ENCODE results near the gene S100PBP. TPM values are rescaled to one million over a fixed set of nuclear protein-coding genes. Genes with fewer than 3 reads are reported as not detected.
"Not testable (repeated sequence)": the region's sequence is repeated elsewhere in the genome, so short reads cannot be mapped to it uniquely, and the experiment has no call there.

Gene S100PBP
- total and polyA plus RNA-seq, 2 donors (not counting 1 experiment from before 2014, with no cell fraction given), result 36.3 to 41.8 TPM

DNA sequence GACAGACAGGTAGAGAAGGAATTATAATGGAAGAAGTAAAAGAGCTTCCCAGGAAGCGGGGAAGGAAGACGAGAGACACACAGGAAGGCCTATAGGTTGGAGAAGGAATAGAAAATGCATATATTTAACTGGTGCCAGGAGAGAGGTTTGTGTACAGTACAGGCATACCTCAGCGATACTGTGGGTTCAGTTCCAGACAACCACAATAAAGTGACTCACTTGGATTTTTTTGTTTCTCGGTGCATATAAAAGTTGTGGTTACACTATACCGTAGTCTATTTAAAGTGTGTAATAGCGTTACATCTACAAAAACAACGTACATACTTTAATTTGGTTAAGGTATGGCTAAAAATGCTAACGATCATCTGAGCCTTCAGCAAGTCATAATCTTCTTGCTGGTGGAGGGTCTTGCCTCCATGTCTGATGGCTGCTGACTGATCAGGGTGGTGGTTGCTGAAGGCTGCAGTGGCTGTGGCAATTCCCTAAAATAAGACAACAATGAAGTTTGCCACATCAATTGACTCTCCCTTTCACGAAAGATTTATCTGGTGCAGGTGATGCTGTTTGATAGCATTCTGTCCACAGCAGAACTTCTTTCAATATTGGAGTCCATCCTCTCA is 16.2 kb upstream of the S100PBP start:
- Histone ChIP-seq H3K27ac (ENCODE audit: insufficient read depth, low read length) (no peak overlapping the region), H3K4me3 (replicated peaks in 1 of 4; ENCODE audit: control extremely low read depth in 1 of 4, insufficient read depth in 1 of 4, low read depth in 3 of 4, low read length in 4 of 4) (no peak overlapping the region), H3K27me3 (ENCODE audit: control insufficient read depth, insufficient read depth, low read length) (no peaks in the 10 kb centered on the region), H3K9ac (ENCODE audit: insufficient read depth, low read length) (no peak overlapping the region), H3K36me3 (ENCODE audit: control insufficient read depth, insufficient read depth, low read length) (peaks cover 2% of the 10 kb centered on the region), H3K9me3 (ENCODE audit: control insufficient read depth, insufficient read depth, low read depth, low read length) (no peaks in the 10 kb centered on the region), H3K4me2 (ENCODE audit: extremely low read depth, insufficient read depth, low read length) (no peak overlapping the region), H2AFZ (ENCODE audit: low read length) (no peak overlapping the region), H3K79me2 (ENCODE audit: control insufficient read depth, insufficient read depth, low read length) (no peaks in the 10 kb centered on the region), H4K20me1 (ENCODE audit: control insufficient read depth, extremely low read depth, insufficient read depth, low read length) (no peaks in the 10 kb centered on the region), H3K4me1 (ENCODE audit: control insufficient read depth, extremely low read depth, insufficient read depth, low read length) (no peaks in the 10 kb centered on the region)
- DNase-seq (ENCODE audit: low read depth in 2 of 2), result peak; percentile 34 to 93
- TF ChIP-seq, protein P1, sequence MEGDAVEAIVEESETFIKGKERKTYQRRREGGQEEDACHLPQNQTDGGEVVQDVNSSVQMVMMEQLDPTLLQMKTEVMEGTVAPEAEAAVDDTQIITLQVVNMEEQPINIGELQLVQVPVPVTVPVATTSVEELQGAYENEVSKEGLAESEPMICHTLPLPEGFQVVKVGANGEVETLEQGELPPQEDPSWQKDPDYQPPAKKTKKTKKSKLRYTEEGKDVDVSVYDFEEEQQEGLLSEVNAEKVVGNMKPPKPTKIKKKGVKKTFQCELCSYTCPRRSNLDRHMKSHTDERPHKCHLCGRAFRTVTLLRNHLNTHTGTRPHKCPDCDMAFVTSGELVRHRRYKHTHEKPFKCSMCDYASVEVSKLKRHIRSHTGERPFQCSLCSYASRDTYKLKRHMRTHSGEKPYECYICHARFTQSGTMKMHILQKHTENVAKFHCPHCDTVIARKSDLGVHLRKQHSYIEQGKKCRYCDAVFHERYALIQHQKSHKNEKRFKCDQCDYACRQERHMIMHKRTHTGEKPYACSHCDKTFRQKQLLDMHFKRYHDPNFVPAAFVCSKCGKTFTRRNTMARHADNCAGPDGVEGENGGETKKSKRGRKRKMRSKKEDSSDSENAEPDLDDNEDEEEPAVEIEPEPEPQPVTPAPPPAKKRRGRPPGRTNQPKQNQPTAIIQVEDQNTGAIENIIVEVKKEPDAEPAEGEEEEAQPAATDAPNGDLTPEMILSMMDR (conservative IDR thresholded peaks at IDR 0.05 in 1 of 2, IDR thresholded peaks at IDR 0.05 in 1 of 2; ENCODE audit: low read depth in 1 of 2, low read length in 2 of 2), result no peak
- no peak for TF ChIP-seq EZH2 (IDR thresholded peaks at IDR 0.05; ENCODE audit: low read length, missing control alignments)

DNA sequence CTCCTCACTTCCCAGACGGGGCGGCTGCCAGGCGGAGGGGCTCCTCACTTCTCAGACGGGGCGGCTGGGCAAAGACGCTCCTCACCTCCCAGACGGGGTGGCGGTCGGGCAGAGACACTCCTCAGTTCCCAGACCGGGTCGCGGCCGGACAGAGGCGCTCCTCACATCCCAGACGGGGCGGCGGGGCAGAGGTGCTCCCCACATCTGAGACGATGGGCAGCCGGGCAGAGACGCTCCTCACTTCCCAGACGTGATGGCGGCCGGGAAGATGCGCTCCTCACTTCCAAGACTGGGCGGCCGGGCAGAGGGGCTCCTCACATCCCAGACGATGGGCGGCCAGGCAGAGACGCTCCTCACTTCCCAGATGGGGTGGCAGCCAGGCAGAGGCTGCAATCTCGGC is 13.0 kb upstream of the S100PBP start:
- H3K4me3 ChIP-seq (replicated peaks in 1 of 4; ENCODE audit: control extremely low read depth in 1 of 4, insufficient read depth in 1 of 4, low read depth in 3 of 4, low read length in 4 of 4); H4K20me1 ChIP-seq (ENCODE audit: control insufficient read depth, extremely low read depth, insufficient read depth, low read length); H2AFZ ChIP-seq (ENCODE audit: low read length); H3K9me3 ChIP-seq (ENCODE audit: control insufficient read depth, insufficient read depth, low read depth, low read length); H3K27me3 ChIP-seq (ENCODE audit: control insufficient read depth, insufficient read depth, low read length); DNase-seq (ENCODE audit: low read depth in 2 of 2); H3K4me2 ChIP-seq (ENCODE audit: extremely low read depth, insufficient read depth, low read length); H3K36me3 ChIP-seq (ENCODE audit: control insufficient read depth, insufficient read depth, low read length); H3K27ac ChIP-seq (ENCODE audit: insufficient read depth, low read length); H3K4me1 ChIP-seq (ENCODE audit: control insufficient read depth, extremely low read depth, insufficient read depth, low read length); H3K79me2 ChIP-seq (ENCODE audit: control insufficient read depth, insufficient read depth, low read length); H3K9ac ChIP-seq (ENCODE audit: insufficient read depth, low read length): not testable (repeated sequence)

DNA sequence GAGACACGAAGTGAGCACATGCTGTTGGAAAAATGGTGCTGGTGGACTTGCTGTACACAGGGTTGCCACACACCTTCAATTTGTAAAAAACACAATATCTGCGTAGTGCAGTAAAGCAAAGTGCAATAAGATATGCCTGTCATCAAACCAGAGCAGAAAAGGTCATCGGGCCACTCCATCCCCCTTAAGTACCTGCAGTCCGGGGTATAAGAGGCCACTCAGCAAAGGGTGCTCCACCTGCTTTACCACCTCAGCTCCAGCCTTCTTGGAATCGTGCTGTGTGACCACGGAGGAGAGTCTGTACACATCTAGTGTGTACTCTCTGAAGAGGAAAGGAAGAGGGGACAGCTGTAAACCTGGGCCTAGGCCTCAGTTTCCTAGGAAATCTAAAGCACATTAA is 11.2 kb upstream of the S100PBP start:
- Histone ChIP-seq H3K36me3 (ENCODE audit: control insufficient read depth, insufficient read depth, low read length) (peaks cover 6% of the 10 kb centered on the region), H3K79me2 (ENCODE audit: control insufficient read depth, insufficient read depth, low read length) (peaks cover 7% of the 10 kb centered on the region)

More for the DNA sequence above, 11.2 kb upstream of the S100PBP start:
- no peak overlapping the region for H3K4me3 ChIP-seq (replicated peaks in 1 of 4; ENCODE audit: control extremely low read depth in 1 of 4, insufficient read depth in 1 of 4, low read depth in 3 of 4, low read length in 4 of 4)
- no peaks in the 10 kb centered on the region for H3K9me3 ChIP-seq (ENCODE audit: control insufficient read depth, insufficient read depth, low read depth, low read length)
- no peaks in the 10 kb centered on the region for H3K4me1 ChIP-seq (ENCODE audit: control insufficient read depth, extremely low read depth, insufficient read depth, low read length)
- TF ChIP-seq, protein P1 (conservative IDR thresholded peaks at IDR 0.05 in 1 of 2, IDR thresholded peaks at IDR 0.05 in 1 of 2; ENCODE audit: low read depth in 1 of 2, low read length in 2 of 2), result no peak
- TF ChIP-seq EZH2 (IDR thresholded peaks at IDR 0.05; ENCODE audit: low read length, missing control alignments), result no peak
- no peak overlapping the region for H3K4me2 ChIP-seq (ENCODE audit: extremely low read depth, insufficient read depth, low read length)
- H3K9ac ChIP-seq (ENCODE audit: insufficient read depth, low read length), result no peak overlapping the region
- no peak overlapping the region for H2AFZ ChIP-seq (ENCODE audit: low read length)
- H3K27ac ChIP-seq (ENCODE audit: insufficient read depth, low read length), result no peak overlapping the region
- DNase-seq (ENCODE audit: low read depth in 2 of 2), result no peak
- no peaks in the 10 kb centered on the region for H4K20me1 ChIP-seq (ENCODE audit: control insufficient read depth, extremely low read depth, insufficient read depth, low read length)
- no peaks in the 10 kb centered on the region for H3K27me3 ChIP-seq (ENCODE audit: control insufficient read depth, insufficient read depth, low read length)
